GM18526 (cell line): Measurements from ENCODE around the gene BFSP2.

Experiments
- POLR2A ChIP-seq: IDR thresholded peaks from 3 replicates; pipeline ENCODE4 v1.6.1; 2011; ENCODE audit not compliant: insufficient read length; ENCODE audit errors: extremely low read depth

BFSP2 gene

GRCh38 chr3:133376810-133377209 lies 23.0 kb upstream of the BFSP2 start:
- TF ChIP-seq POLR2A: no peak

GRCh38 chr3:133377396-133377795 lies 22.5 kb upstream of the BFSP2 start:
- no peak for TF ChIP-seq POLR2A

GRCh38 chr3:133379926-133380325 lies 19.9 kb upstream of the BFSP2 start:
- no peak for TF ChIP-seq POLR2A

- no peak for TF ChIP-seq POLR2A
These were observed 19.2 kb upstream of the BFSP2 start for GRCh38 chr3:133380481-133381225.

- no peak for TF ChIP-seq POLR2A
These were observed 18.3 kb upstream of the BFSP2 start for GRCh38 chr3:133381346-133382109.

- TF ChIP-seq POLR2A: no peak
These were observed 16.7 kb upstream of the BFSP2 start for GRCh38 chr3:133383175-133383574.

GRCh38 chr3:133383741-133384140 lies 16.1 kb upstream of the BFSP2 start:
- TF ChIP-seq POLR2A: no peak

- no peak for TF ChIP-seq POLR2A
These were observed 15.4 kb upstream of the BFSP2 start for GRCh38 chr3:133384331-133385027.

GRCh38 chr3:133386876-133387275 lies 13.0 kb upstream of the BFSP2 start:
- TF ChIP-seq POLR2A: no peak

- TF ChIP-seq POLR2A: no peak
These were observed 12.5 kb upstream of the BFSP2 start for GRCh38 chr3:133387341-133387740.

- TF ChIP-seq POLR2A: no peak
These were observed 11.0 kb upstream of the BFSP2 start for GRCh38 chr3:133388696-133389395.

GRCh38 chr3:133390715-133391114 lies 9.1 kb upstream of the BFSP2 start:
- no peak for TF ChIP-seq POLR2A

GRCh38 chr3:133393204-133393603 lies 6.7 kb upstream of the BFSP2 start:
- TF ChIP-seq POLR2A: no peak

GRCh38 chr3:133393691-133394474 lies 6.0 kb upstream of the BFSP2 start:
- TF ChIP-seq POLR2A: no peak
